ENCODE results near the gene GPHN. TPM values are rescaled to one million over a fixed set of nuclear protein-coding genes. Genes with fewer than 3 reads are reported as not detected.

Gene GPHN
- polyA plus RNA-seq, 3 donors: 82.6 to 84.4 (median 83.7) TPM

GRCh38 chr14:66596241-66596985 lies 88.5 kb downstream of the GPHN start:
- no peak for DNase-seq (ENCODE audit: low read depth in 3 of 3, low spot score in 2 of 3)

- no peak for DNase-seq (ENCODE audit: low read depth in 3 of 3, low spot score in 2 of 3)
These were observed 92.5 kb downstream of the GPHN start for GRCh38 chr14:66600416-66600815.

- DNase-seq (ENCODE audit: low read depth in 3 of 3, low spot score in 2 of 3): no peak
These were observed 94.1 kb downstream of the GPHN start for GRCh38 chr14:66601932-66602578.

- no peak for DNase-seq (ENCODE audit: low read depth in 3 of 3, low spot score in 2 of 3)
These were observed 96.0 kb downstream of the GPHN start for GRCh38 chr14:66603945-66604344.

GRCh38 chr14:66606826-66607225 lies 98.9 kb downstream of the GPHN start:
- DNase-seq (ENCODE audit: low read depth in 3 of 3, low spot score in 2 of 3): no peak

GRCh38 chr14:66610154-66610563 lies 102.2 kb downstream of the GPHN start:
- DNase-seq (ENCODE audit: low read depth in 3 of 3, low spot score in 2 of 3): no peak

GRCh38 chr14:66613344-66613743 lies 105.4 kb downstream of the GPHN start:
- DNase-seq (ENCODE audit: low read depth in 3 of 3, low spot score in 2 of 3): no peak

GRCh38 chr14:66619952-66620351 lies 112.0 kb downstream of the GPHN start:
- DNase-seq (ENCODE audit: low read depth in 3 of 3, low spot score in 2 of 3): no peak

- no peak for DNase-seq (ENCODE audit: low read depth in 3 of 3, low spot score in 2 of 3)
These were observed 115.9 kb downstream of the GPHN start for GRCh38 chr14:66623838-66624237.

GRCh38 chr14:66624336-66624937 lies 116.5 kb downstream of the GPHN start:
- peak in 2 of 3 donors; percentile 9 to 18 for DNase-seq (ENCODE audit: low read depth in 3 of 3, low spot score in 2 of 3)

- no peak for DNase-seq (ENCODE audit: low read depth in 3 of 3, low spot score in 2 of 3)
These were observed 120.7 kb downstream of the GPHN start for GRCh38 chr14:66628636-66629035.

GRCh38 chr14:66629499-66629898 lies 121.6 kb downstream of the GPHN start:
- no peak for DNase-seq (ENCODE audit: low read depth in 3 of 3, low spot score in 2 of 3)

GRCh38 chr14:66634876-66635275 lies 126.9 kb downstream of the GPHN start:
- DNase-seq (ENCODE audit: low read depth in 3 of 3, low spot score in 2 of 3): no peak

- DNase-seq (ENCODE audit: low read depth in 3 of 3, low spot score in 2 of 3): no peak
These were observed 127.5 kb downstream of the GPHN start for GRCh38 chr14:66635435-66635834.

GRCh38 chr14:66636240-66636639 lies 128.3 kb downstream of the GPHN start:
- no peak for DNase-seq (ENCODE audit: low read depth in 3 of 3, low spot score in 2 of 3)

- DNase-seq (ENCODE audit: low read depth in 3 of 3, low spot score in 2 of 3): no peak
These were observed 130.7 kb downstream of the GPHN start for GRCh38 chr14:66638689-66639088.

- DNase-seq (ENCODE audit: low read depth in 3 of 3, low spot score in 2 of 3): no peak
These were observed 134.1 kb downstream of the GPHN start for GRCh38 chr14:66641861-66642635.

GRCh38 chr14:66643344-66643743 lies 135.4 kb downstream of the GPHN start:
- no peak for DNase-seq (ENCODE audit: low read depth in 3 of 3, low spot score in 2 of 3)

GRCh38 chr14:66645716-66646115 lies 137.8 kb downstream of the GPHN start:
- DNase-seq (ENCODE audit: low read depth in 3 of 3, low spot score in 2 of 3): no peak

GRCh38 chr14:66649498-66649897 lies 141.6 kb downstream of the GPHN start:
- DNase-seq (ENCODE audit: low read depth in 3 of 3, low spot score in 2 of 3): no peak

GRCh38 chr14:66650491-66650911 lies 142.6 kb downstream of the GPHN start:
- DNase-seq (ENCODE audit: low read depth in 3 of 3, low spot score in 2 of 3): no peak
